Uterus (tissue), 2 donors: ENCODE data around the gene SAMD4A.

ENCODE experiments used
- POLR2A ChIP-seq, 2 donors: fragments of 450-650 bp; IDR thresholded peaks; one replicate each; pipeline ENCODE4 v1.6.1; 2016; ENCODE audit warnings: antibody characterized with exemption in 2 of 2, mild to moderate bottlenecking in 1 of 2, moderate library complexity in 1 of 2
- TF ChIP-seq, protein P1 (sequence below), 4 experiments: fragments of 200-600 bp in 2 of 4; fragments of 450-650 bp in 2 of 4; sonication (generic) in 2 of 4; IDR thresholded peaks; one replicate each; pipeline ENCODE4 v1.5.1; 2016 to 2019; ENCODE audit warnings: antibody characterized with exemption in 4 of 4, mild to moderate bottlenecking in 2 of 4, moderate library complexity in 1 of 4

DNA sequence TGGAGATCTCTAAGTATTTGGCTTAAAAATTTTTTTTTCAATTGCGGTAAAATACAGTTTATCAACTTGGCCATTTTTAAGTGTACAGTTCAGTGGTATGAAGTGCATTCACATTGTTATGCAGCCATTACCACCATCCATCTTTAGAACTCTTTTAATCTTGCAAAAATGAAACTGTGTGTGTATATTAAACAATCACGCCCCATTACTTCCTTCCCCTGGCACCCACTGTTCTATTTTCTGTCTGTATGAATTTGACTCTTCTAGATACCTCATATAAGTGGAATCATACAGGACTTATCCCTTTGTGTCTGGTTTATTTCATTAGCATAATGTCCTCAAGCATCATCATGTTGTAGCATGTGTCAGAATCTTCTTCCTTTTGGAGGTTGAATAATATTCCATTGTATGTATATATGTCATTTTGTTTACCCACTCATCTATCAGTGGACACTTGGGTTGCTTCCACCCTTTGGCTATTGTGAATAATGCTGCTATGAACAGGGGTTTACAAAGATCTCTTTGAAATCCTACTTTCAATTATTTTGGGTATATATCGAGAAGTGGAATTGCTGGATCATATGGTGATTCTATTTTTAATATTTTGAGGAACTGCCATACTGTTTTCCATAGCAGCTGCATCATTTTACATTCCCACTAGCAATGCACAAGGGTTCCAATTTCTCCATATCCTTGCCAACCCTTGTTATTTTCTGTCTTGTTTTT, 62.9 kb downstream of the SAMD4A start:
- TF ChIP-seq, protein P1, sequence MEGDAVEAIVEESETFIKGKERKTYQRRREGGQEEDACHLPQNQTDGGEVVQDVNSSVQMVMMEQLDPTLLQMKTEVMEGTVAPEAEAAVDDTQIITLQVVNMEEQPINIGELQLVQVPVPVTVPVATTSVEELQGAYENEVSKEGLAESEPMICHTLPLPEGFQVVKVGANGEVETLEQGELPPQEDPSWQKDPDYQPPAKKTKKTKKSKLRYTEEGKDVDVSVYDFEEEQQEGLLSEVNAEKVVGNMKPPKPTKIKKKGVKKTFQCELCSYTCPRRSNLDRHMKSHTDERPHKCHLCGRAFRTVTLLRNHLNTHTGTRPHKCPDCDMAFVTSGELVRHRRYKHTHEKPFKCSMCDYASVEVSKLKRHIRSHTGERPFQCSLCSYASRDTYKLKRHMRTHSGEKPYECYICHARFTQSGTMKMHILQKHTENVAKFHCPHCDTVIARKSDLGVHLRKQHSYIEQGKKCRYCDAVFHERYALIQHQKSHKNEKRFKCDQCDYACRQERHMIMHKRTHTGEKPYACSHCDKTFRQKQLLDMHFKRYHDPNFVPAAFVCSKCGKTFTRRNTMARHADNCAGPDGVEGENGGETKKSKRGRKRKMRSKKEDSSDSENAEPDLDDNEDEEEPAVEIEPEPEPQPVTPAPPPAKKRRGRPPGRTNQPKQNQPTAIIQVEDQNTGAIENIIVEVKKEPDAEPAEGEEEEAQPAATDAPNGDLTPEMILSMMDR (IDR thresholded peaks at IDR 0.05): no peak
- no peak for TF ChIP-seq POLR2A (IDR thresholded peaks at IDR 0.05)
